ENCODE results near the gene DUSP12. TPM values are rescaled to one million over a fixed set of nuclear protein-coding genes. Genes with fewer than 3 reads are reported as not detected.

DUSP12 gene
- total RNA-seq, 1 experiment from 2014 or later = 23.6 TPM

DNA sequence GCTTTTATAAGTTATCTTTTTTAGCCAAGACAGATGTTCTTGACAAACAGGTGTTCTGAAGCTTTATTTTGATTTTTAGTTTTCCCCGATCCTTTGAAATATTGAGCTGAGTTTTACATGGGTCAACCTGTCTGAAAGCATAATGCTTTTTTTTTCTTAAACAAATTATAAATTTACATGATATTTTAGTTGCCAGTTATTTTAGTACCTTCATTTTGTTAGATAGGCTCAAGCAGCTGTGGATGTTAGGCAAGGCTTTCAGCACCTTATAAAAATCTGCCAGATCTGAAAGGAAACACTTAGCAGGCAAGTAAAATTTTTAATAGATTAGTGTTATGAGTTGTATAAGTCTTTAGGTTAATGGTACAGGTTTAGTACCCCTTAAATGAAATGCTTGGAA is 50.2 kb downstream of the DUSP12 start:
- no peaks in the 10 kb centered on the region for H3K9me3 ChIP-seq (ENCODE audit: insufficient read depth, low read depth)
- TF ChIP-seq CTCF (conservative IDR thresholded peaks at IDR 0.05) (no peak), EZH2 (IDR thresholded peaks at IDR 0.05; ENCODE audit: low read depth) (no peak)
- H3K79me2 ChIP-seq (ENCODE audit: low read depth) = no peaks in the 10 kb centered on the region
- H3K27ac ChIP-seq = no peak overlapping the region
- H3F3A ChIP-seq (ENCODE audit: insufficient read depth, low read depth) = no peaks in the 10 kb centered on the region
- intact Hi-C loops (cut with micrococcal nuclease; ENCODE audit: unreplicated experiment) = no loop called here
- POLR2A ChIA-PET (ENCODE audit: unreplicated experiment) = no interaction called here
- H2AFZ ChIP-seq = no peak overlapping the region
- no peaks in the 10 kb centered on the region for H4K20me1 ChIP-seq (ENCODE audit: insufficient read depth)
- H3K36me3 ChIP-seq (ENCODE audit: low read depth) = peaks cover 15% of the 10 kb centered on the region; the same call in 1 of the 2 replicates
- no peaks in the 10 kb centered on the region for H3K4me1 ChIP-seq (replicated peaks; ENCODE audit: insufficient read depth)
- H3K27me3 ChIP-seq (ENCODE audit: insufficient read depth, low read depth) = no peaks in the 10 kb centered on the region
- no TSS peak for BruUV-seq (replicated peaks)
- H3K4me2 ChIP-seq = no peak overlapping the region
- H3K9me2 ChIP-seq (ENCODE audit: insufficient read depth) = no peaks in the 10 kb centered on the region
- H3K4me3 ChIP-seq = no peak overlapping the region
- DNase-seq = no peak
- CTCF ChIA-PET = no interaction called here

- H3K4me1 ChIP-seq (replicated peaks; ENCODE audit: insufficient read depth) = no peaks in the 10 kb centered on the region
- H3K79me2 ChIP-seq (ENCODE audit: low read depth) = no peaks in the 10 kb centered on the region
- no peaks in the 10 kb centered on the region for H3K27me3 ChIP-seq (ENCODE audit: insufficient read depth, low read depth)
- TF ChIP-seq EZH2 (IDR thresholded peaks at IDR 0.05; ENCODE audit: low read depth) (no peak), CTCF (conservative IDR thresholded peaks at IDR 0.05) (no peak)
- H4K20me1 ChIP-seq (ENCODE audit: insufficient read depth) = no peaks in the 10 kb centered on the region
- no peak for DNase-seq
- POLR2A ChIA-PET (ENCODE audit: unreplicated experiment) = no interaction called here
- no peak overlapping the region for H3K27ac ChIP-seq
- no peak overlapping the region for H3K4me3 ChIP-seq
- no peaks in the 10 kb centered on the region for H3F3A ChIP-seq (ENCODE audit: insufficient read depth, low read depth)
- CTCF ChIA-PET = no interaction called here
- H3K36me3 ChIP-seq (ENCODE audit: low read depth) = peaks cover 8% of the 10 kb centered on the region; the same call in 1 of the 2 replicates
- intact Hi-C loops (cut with micrococcal nuclease; ENCODE audit: unreplicated experiment) = no loop called here
- BruUV-seq (replicated peaks) = no TSS peak
- H3K9me2 ChIP-seq (ENCODE audit: insufficient read depth) = no peaks in the 10 kb centered on the region
- H3K9me3 ChIP-seq (ENCODE audit: insufficient read depth, low read depth) = no peaks in the 10 kb centered on the region
- H2AFZ ChIP-seq = no peak overlapping the region
- no peak overlapping the region for H3K4me2 ChIP-seq
Measured at GRCh38 chr1:161801955-161802354, 52.4 kb downstream of the DUSP12 start.

- Histone ChIP-seq H3K4me1 (replicated peaks; ENCODE audit: insufficient read depth) (no peaks in the 10 kb centered on the region), H4K20me1 (ENCODE audit: insufficient read depth) (no peaks in the 10 kb centered on the region), H3K36me3 (ENCODE audit: low read depth) (peaks cover 10% of the 10 kb centered on the region; the same call in 1 of the 2 replicates), H3K4me2 (no peak overlapping the region), H3K27me3 (ENCODE audit: insufficient read depth, low read depth) (no peaks in the 10 kb centered on the region), H3K9me3 (ENCODE audit: insufficient read depth, low read depth) (no peaks in the 10 kb centered on the region), H3K9me2 (ENCODE audit: insufficient read depth) (no peaks in the 10 kb centered on the region), H2AFZ (no peak overlapping the region), H3F3A (ENCODE audit: insufficient read depth, low read depth) (no peaks in the 10 kb centered on the region), H3K4me3 (no peak overlapping the region), H3K79me2 (ENCODE audit: low read depth) (no peaks in the 10 kb centered on the region), H3K27ac (no peak overlapping the region)
- DNase-seq = no peak
- no TSS peak for BruUV-seq (replicated peaks)
- POLR2A ChIA-PET (ENCODE audit: unreplicated experiment) = no interaction called here
- TF ChIP-seq CTCF (conservative IDR thresholded peaks at IDR 0.05) = no peak
- TF ChIP-seq EZH2 (IDR thresholded peaks at IDR 0.05; ENCODE audit: low read depth) = no peak
- intact Hi-C loops (cut with micrococcal nuclease; ENCODE audit: unreplicated experiment) = no loop called here
- CTCF ChIA-PET = no interaction called here
Measured at GRCh38 chr1:161803181-161803580, 53.6 kb downstream of the DUSP12 start.

All from PC-9 (cell line).